GM21737 (cell line): ENCODE results near the gene ZNF22.

ENCODE experiments used
- ATAC-seq: cut with Tn5 transposase; IDR thresholded peaks from one replicate; pipeline ENCODE4 v1.9.1; 2021; ENCODE audit warnings: mild to moderate bottlenecking, moderate library complexity; ENCODE audit not compliant: unreplicated experiment

Gene ZNF22

GRCh38 chr10:44988957-44989585 is 11.7 kb upstream of the ZNF22 start:
- no peak for ATAC-seq

GRCh38 chr10:44989597-44990301 is 11.0 kb upstream of the ZNF22 start:
- ATAC-seq = no peak

- no peak for ATAC-seq
Measured at GRCh38 chr10:44990302-44990655, 10.4 kb upstream of the ZNF22 start.

- ATAC-seq = no peak
Measured at GRCh38 chr10:44990965-44991364, 9.8 kb upstream of the ZNF22 start.

DNA sequence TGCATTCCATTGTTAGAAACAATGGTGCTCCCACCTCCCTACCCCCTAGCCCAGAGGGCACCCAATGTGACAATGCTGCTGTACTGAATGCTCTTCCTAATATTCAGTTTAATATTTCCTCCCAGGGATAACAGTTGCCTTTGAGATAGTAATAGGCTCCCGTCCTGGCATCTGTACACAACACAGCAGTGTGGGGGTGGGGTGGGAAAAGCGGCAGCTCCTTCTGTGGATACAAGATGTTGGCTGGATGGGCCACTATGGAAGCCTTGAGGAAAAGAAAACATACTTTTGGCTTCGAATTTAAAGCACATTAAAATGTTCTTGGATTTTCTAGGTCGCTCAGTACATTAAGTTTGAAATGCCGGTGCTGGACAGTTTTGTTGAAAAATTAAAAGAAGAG is 9.2 kb upstream of the ZNF22 start:
- ATAC-seq = no peak

DNA sequence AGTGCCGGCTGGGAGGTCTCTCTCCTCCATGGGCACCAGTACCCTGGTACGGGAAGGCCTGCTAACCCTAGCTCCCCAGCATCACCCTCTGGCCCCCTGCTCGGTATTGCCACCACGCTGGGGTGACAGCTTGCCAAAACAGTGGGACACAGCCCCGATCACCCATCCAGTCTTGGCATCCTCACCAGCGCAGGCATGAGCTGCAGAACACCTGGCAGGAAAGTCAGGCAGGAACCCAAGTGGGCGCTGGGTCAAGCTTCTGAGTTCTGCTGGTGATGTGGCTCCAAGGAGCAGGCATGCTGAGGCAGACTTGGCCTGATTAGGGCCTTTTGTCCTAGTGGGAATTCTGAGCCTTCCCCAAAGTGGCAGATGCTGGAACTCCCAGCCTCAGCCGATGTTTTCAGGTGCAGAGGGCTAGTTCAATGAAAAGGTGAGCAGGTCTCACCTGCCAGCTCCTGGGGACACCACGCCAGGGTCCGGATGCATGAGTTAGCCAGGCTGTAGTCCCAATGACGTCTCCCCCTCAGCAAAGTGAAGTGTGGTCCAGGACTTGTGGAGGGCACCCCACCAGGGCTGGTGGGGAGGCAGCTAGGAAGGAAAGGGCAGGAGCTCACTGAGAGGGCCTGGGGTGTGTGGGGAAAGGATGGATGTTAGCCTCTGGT is 8.5 kb upstream of the ZNF22 start:
- no peak for ATAC-seq

GRCh38 chr10:44992732-44993225 is 7.9 kb upstream of the ZNF22 start:
- no peak for ATAC-seq

DNA sequence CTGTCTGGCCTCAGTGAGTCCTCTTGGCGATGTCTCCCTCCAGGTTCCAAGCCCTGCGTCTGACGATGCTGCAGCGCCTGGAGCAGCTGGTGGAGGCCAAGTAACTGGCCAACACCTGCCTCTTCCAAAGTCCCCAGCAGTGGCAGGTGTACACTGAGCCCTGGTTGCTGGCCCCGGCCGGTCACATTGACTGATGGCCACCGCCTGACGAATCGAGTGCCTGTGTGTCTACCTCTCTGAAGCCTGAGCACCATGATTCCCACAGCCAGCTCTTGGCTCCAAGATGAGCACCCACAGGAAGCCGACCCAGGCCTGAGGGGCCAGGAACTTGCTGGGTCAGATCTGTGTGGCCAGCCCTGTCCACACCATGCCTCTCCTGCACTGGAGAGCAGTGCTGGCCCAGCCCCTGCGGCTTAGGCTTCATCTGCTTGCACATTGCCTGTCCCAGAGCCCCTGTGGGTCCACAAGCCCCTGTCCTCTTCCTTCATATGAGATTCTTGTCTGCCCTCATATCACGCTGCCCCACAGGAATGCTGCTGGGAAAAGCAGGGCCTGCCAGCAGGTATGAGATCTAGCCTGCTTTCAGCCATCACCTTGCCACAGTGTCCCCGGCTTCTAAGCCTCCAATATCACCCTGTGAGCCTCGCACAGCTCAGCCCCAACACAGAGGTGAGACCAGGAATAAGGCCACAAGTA is 7.3 kb upstream of the ZNF22 start:
- ATAC-seq = no peak

DNA sequence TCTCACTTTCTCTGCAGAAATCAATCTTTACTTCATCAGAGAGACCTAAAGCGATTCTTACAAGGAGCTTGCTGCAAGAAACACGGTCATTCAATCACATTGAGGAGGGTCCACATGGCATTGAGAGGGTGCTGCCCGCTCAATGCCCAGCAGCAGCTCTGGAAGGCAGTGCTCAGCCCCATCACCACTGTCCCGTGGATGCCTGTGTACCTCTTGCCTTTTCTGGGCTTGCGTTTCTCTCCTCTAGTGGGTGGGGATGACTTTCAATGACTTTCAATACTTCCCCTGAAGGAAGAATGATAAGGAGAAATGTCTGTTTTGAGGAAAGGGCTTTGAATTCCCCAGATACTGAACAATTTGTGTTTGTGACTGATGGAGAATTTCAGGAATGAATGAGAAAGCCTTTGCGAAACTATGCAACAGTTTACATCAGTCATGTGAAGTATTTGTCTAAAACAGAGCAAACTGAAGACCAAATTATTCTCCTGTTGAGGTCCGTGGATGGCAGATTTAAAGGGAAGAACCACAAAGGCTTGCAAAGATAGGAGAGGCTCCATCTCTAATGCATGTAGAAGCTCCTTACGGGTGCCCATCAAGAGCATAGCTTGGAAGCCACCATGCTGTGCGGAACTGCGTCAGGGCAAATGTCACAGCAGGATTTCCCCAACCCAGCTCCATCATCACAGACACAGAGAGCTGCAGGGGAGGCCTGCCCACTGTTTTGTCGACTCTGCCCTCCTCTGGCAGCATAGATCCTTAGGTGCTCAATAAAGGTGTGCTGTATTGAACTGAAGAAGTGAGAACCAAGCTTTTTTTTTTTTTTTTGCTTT is 6.6 kb upstream of the ZNF22 start:
- no peak for ATAC-seq

DNA sequence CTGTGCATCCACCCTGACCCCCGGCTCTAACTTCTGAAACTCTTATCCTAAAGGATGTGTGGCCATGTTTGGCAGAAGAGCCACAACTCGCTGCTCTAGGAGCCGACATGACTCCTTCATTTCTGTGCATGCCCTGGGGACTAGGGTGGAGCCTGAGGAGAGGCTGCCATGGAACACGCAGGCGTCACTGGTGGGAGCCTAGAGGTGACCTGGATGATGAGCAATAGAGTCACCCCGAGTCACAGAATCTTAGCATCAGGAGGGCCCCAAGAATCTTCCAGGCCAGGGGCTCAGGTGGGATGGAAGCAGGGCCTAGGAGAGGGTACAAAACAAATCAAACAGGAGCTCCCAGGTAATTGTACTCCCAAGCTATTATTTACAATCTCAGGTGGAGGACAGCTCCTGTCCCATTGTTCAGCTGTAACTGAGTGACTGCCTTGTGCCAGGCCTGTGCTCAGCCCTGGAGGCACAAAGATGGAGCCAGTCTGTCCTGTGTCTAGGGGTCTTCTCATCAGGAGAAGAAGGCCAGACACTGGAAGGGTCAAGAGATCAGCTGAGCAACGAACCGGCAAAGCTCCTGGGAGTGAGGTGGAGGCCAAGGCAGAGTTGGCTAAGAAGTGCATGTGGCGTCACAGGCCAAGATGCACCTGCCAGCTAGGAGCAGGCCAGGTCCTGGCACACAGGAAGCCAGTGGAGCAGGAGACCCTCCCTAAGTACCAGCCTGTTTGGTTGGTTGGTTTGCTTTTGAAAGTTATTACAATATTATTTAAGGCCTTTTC is 5.8 kb upstream of the ZNF22 start:
- ATAC-seq = no peak

- ATAC-seq = no peak
Measured at GRCh38 chr10:44995581-44995913, 5.2 kb upstream of the ZNF22 start.

DNA sequence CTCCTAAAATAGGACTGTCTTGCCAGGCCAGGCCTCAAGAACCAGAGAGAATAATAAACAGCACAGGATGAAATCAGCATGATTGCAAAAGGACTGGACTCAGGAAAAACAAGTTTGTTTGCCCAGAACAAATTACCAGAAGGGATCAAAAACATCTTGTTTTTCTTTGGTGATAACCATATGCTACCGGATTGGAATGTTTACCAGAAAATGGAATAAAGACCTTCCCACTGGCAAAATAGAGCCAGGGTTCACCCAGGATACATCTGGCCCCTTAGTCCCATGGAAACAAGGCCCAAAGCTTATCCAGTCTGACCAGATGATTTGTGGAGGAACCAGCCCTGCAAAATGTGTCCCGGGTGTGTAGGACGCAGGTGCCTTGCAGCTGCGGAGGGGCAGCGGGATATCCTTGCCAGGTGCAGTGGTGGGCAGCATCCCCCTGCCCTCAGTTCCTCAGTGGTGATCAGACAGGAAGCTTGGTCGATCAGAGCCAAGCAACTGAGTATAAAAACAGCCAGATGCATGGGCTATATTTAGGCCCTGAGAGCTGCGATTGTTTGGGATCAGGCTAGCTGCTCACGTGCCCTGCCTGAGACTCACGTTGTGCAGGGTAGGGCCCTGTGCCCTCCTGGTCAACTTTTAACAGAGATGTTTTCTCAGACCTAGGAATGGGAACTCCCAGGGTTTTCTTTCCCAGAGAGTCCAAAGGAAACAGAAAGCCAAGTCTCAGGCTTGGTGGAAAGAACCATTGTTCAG is 4.6 kb upstream of the ZNF22 start:
- ATAC-seq = no peak

- no peak for ATAC-seq
Measured at GRCh38 chr10:44997105-44997748, 3.5 kb upstream of the ZNF22 start.

DNA sequence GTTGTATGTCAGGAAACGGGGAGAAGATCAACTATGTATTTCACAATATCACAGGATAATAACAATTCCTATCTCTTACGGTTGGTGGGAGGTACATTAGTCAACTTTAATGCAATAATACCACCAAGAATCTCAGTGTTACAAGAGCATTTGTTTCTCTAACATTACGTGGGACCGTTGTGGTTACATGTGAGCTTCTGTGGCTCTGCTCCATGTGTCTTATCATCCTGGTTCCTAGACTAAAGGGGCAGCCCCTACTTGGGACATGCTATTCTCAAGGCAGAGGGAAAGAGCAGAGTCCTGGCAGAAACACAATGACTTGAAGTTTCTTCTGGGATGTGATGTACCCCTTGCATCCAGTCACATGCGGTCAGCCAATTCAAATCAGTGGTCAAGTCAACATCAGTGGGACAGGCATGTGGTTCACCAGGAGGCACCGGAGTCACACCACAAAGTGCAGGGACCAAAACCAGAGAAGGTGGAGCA is 2.5 kb upstream of the ZNF22 start:
- no peak for ATAC-seq

- no peak for ATAC-seq
Measured at GRCh38 chr10:45000138-45000751, 478 bp upstream of the ZNF22 start.

DNA sequence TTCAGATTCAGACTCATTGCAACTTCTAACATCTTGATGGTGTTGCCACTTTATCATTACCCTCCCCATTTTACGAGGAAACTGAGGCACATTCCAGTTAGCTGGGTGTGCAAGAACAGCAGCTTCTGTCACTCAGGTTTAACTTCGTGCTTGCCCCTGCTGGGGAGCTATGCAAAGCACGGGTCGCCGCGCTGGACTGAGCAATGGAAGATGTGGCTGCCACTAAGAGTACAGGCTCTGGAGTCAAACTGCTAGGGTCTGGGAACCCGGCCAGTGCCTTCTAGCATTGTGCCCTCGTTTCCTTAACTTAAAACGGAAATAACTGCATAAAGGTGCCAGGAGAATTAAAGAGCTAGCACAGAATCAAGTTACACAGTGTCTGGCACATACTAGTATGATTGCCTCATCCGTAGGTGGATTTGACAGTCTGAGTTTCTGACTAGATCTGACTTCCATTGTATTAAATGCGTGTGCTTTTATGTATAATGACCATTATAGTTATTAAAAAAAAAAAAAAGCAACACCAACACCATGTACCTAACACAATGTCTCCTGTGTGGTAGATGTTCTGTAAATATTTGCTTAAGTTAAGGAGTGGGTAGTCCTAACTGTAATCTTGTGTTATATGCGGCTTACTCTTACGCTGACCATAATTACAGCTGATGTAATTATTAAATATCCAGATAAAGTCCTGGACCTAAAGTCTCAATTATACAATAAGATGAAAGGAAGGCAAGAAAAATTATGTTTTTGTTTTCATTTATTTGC is 842 bp downstream of the ZNF22 start:
- peak; percentile 69 for ATAC-seq

GRCh38 chr10:45003432-45004000 is 2.8 kb downstream of the ZNF22 start:
- ATAC-seq = no peak
